OCI-LY7 (cell line): ENCODE data around the gene MYOF. TPM values are rescaled to one million over a fixed set of nuclear protein-coding genes. Genes with fewer than 3 reads are reported as not detected.

Experiments
- BruUV-seq: library from RNA; stranded (reverse); fragments of 400-500 nt; replicated peaks from 2 replicates; lab custom pipeline; 2021; lab: Mats Ljungman, UMichigan
- CTCF ChIA-PET: fragments of 300-600 bp; sonication (Branson Sonifier 250); formaldehyde crosslinking; loops from one replicate; lab custom pipeline; 2022; ENCODE audit warnings: antibody characterized with exemption; ENCODE audit not compliant: unreplicated experiment; lab: Charles Lee
- POLR2A ChIA-PET: fragments of 300-600 bp; sonication (Branson Sonifier 250); formaldehyde crosslinking; loops from one replicate; lab custom pipeline; 2022; ENCODE audit warnings: antibody characterized with exemption; lab: Charles Lee
- DNase-seq: peaks from one replicate; pipeline ENCODE4 v3.0.0-alpha.2; 2015; ENCODE audit warnings: low spot score
- H2AFZ ChIP-seq: fragments of 200-600 bp; sonication (generic), shearing (Covaris generic); 2 replicates; pipeline ENCODE4 v1.6.1; 2014; ENCODE audit warnings: mild to moderate bottlenecking, antibody characterized with exemption, low read length, moderate library complexity
- H3K27ac ChIP-seq: fragments of 200-600 bp; sonication (generic); 2 replicates; pipeline ENCODE4 v1.5.1; 2014; ENCODE audit warnings: mixed run types, low read depth, mild to moderate bottlenecking, moderate library complexity, low read length, inconsistent platforms; ENCODE audit not compliant: poor library complexity, severe bottlenecking
- H3K36me3 ChIP-seq: fragments of 200-600 bp; sonication (generic); 2 replicates; pipeline ENCODE4 v1.6.1; 2014; ENCODE audit warnings: mild to moderate bottlenecking, antibody characterized with exemption, low read length, moderate library complexity, mixed read lengths; ENCODE audit not compliant: insufficient read depth
- H3K4me1 ChIP-seq: fragments of 200-600 bp; sonication (generic); 2 replicates; pipeline ENCODE4 v1.5.1; 2014; ENCODE audit warnings: mild to moderate bottlenecking, low read length; ENCODE audit not compliant: insufficient read depth, poor library complexity, severe bottlenecking
- H3K4me2 ChIP-seq: fragments of 200-600 bp; sonication (generic); 2 replicates; pipeline ENCODE4 v1.6.1; 2014; ENCODE audit warnings: mild to moderate bottlenecking, low read length
- H3K4me3 ChIP-seq: fragments of 200-600 bp; sonication (generic); 2 replicates; pipeline ENCODE4 v1.5.1; 2014; ENCODE audit warnings: mild to moderate bottlenecking, low read depth, low read length; ENCODE audit not compliant: poor library complexity, severe bottlenecking
- H3K79me2 ChIP-seq: fragments of 200-600 bp; sonication (generic); 2 replicates; pipeline ENCODE4 v1.6.1; 2016; ENCODE audit warnings: low read depth, mild to moderate bottlenecking, low read length, moderate library complexity, mixed read lengths; ENCODE audit not compliant: insufficient read depth
- H3K9me2 ChIP-seq: fragments of 200-600 bp; sonication (generic); 2 replicates; pipeline ENCODE4 v1.6.1; 2016; ENCODE audit warnings: mild to moderate bottlenecking, low read length, mixed read lengths; ENCODE audit not compliant: insufficient read depth
- H3K9me3 ChIP-seq: fragments of 200-600 bp; sonication (generic); 2 replicates; pipeline ENCODE4 v1.6.1; 2014; ENCODE audit warnings: mild to moderate bottlenecking, mixed run types, low read length, mixed read lengths
- H4K20me1 ChIP-seq: fragments of 200-600 bp; sonication (generic); 2 replicates; pipeline ENCODE4 v1.6.1; 2014; ENCODE audit warnings: mild to moderate bottlenecking, antibody characterized with exemption, low read length, moderate library complexity, mixed read lengths; ENCODE audit not compliant: insufficient read depth
- CTCF ChIP-seq: fragments of 200-600 bp; sonication (generic); conservative IDR thresholded peaks from 2 replicates; pipeline ENCODE4 v1.5.1; 2014; ENCODE audit warnings: mild to moderate bottlenecking, antibody characterized with exemption, low read length, moderate library complexity, mixed read lengths
- EZH2phosphoT487 ChIP-seq: fragments of 200-600 bp; sonication (generic); IDR thresholded peaks from 2 replicates; pipeline ENCODE4 v1.6.1; 2018; ENCODE audit warnings: low read depth, borderline replicate concordance, mild to moderate bottlenecking, mixed run types, antibody characterized with exemption, low read length, moderate library complexity, mixed read lengths
- intact Hi-C: fragments of 100-400 bp; cut with micrococcal nuclease; formaldehyde crosslinking; loops from one replicate; pipeline ENCODE4 v1.10.0; 2022; ENCODE audit not compliant: unreplicated experiment
- total RNA-seq, 2 experiments: library from RNA; depleted of rRNA in 1 of 2; stranded (reverse); fragments of >200 nt in 1 of 2; shearing (Covaris generic) in 1 of 2; gene quantifications; 2 replicates each; pipeline ENCODE4 v1.2.3, GENCODE V29; 2014 to 2022

Gene MYOF
- total RNA-seq, 2 experiments from 2014 or later: 0.42 TPM; not detected in 1

DNA sequence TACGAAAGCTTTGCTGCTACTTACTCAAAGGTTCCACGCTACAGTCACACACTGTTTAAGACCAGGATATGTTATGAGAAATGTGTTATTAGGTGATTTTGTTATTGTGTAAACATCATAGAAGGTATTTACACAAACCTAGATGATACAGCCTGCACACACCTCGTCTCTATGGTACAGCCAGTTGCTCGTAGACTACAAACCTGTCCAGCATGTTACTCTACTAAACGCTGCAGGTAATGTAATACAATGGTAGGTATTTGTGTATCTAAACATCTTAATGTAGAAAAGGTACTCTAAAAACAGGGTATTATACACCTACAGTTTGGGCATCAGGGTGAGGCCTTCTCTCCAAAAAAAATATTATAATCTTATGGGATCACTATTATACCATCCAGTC, 181.2 kb downstream of the MYOF start:
- Histone ChIP-seq H3K79me2 (no peaks in the 10 kb centered on the region), H4K20me1 (no peaks in the 10 kb centered on the region), H3K4me1 (no peaks in the 10 kb centered on the region), H3K4me2 (no peak overlapping the region), H3K9me2 (no peaks in the 10 kb centered on the region), H3K27ac (no peak overlapping the region), H3K4me3 (no peak overlapping the region), H3K36me3 (no peaks in the 10 kb centered on the region), H2AFZ (no peak overlapping the region), H3K9me3 (no peaks in the 10 kb centered on the region)
- DNase-seq: no peak
- no TSS peak for BruUV-seq
- ChIA-PET POLR2A (no interaction called here), CTCF (no interaction called here)
- intact Hi-C loops: no loop called here
- no peak for TF ChIP-seq CTCF
- TF ChIP-seq EZH2phosphoT487: no peak

DNA sequence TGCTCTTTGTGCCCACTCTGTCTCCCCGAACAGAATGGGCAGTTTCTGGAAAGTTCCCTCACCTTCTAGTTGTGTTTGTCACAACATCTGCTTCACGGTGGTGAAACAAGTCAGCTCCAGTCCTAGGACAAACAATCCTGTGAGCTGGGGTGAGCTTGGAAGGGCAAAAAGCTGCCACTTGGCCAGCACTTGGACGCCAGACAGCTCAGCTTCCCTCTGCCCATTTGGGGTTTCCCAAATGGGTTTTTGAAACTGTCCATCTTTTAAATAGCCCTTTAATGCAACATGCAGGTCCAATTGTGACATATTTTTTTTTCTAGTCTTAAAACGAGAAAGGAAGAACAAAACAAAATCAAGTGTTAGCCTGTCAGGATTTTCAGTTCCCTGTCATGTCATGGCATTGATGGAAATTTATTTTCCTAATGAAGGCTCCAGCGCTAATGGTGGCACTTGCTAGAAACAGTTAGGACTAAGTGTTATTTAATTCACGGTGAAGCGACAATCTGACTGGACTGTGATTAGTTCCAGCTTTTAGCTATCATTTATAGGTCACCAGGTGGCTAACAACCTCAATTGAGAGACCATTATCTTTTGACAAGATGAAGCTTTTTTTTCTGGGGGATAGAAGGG, 181.7 kb downstream of the MYOF start:
- TF ChIP-seq CTCF: no peak
- TF ChIP-seq EZH2phosphoT487: no peak
- no TSS peak for BruUV-seq
- no peak for DNase-seq
- Histone ChIP-seq H3K9me2 (no peaks in the 10 kb centered on the region), H3K4me1 (no peaks in the 10 kb centered on the region), H3K4me2 (no peak overlapping the region), H3K9me3 (no peaks in the 10 kb centered on the region), H2AFZ (no peak overlapping the region), H3K4me3 (no peak overlapping the region), H4K20me1 (no peaks in the 10 kb centered on the region), H3K27ac (no peak overlapping the region), H3K36me3 (no peaks in the 10 kb centered on the region), H3K79me2 (no peaks in the 10 kb centered on the region)
- intact Hi-C loops: no loop called here
- CTCF ChIA-PET: no interaction called here
- POLR2A ChIA-PET: no interaction called here

DNA sequence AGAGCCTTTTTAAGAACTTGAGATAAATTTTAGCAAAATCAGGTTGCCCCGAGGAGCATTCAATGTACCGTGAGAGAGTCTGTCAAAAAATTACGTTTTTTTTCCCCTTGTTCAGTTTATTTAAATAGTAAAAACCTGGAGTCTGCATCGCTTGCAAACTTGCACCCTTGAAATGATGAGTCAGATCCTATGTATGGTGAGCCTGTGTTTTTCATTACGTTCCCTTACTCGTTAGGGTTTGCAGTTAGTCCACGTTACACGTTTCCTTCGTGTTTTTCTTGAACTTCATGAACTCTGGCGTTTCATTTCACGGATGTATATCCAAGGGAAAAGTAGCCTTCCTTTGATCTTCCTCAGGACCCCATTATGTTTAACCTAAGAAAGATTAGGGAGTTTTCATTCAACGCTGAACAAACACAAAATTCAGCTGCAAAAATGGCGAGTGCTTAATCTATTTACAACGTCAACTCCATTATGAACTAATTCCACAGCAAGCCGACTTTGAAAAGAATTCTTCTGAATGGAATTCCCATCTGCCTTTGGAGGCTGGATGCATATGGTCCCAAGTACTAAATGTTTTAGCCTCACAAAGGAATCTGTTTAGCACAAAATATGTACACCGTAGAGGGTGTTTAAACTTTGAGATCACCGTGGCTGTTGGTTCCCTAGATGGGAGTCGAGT, 182.4 kb downstream of the MYOF start:
- intact Hi-C loops: no loop called here
- Histone ChIP-seq H3K27ac (no peak overlapping the region), H3K9me3 (no peaks in the 10 kb centered on the region), H4K20me1 (no peaks in the 10 kb centered on the region), H3K9me2 (no peaks in the 10 kb centered on the region), H2AFZ (no peak overlapping the region), H3K79me2 (no peaks in the 10 kb centered on the region), H3K4me2 (no peak overlapping the region), H3K36me3 (no peaks in the 10 kb centered on the region), H3K4me3 (no peak overlapping the region), H3K4me1 (no peaks in the 10 kb centered on the region)
- no peak for TF ChIP-seq CTCF
- no peak for TF ChIP-seq EZH2phosphoT487
- ChIA-PET POLR2A (no interaction called here), CTCF (no interaction called here)
- no peak for DNase-seq
- BruUV-seq: no TSS peak
